H9 (cell line): ENCODE data around the gene VCP. TPM values are rescaled to one million over a fixed set of nuclear protein-coding genes. Genes with fewer than 3 reads are reported as not detected.

Source experiments
- DNase-seq: peaks from one replicate; pipeline ENCODE4 v3.0.0-alpha.2; 2017
- H2AFZ ChIP-seq: one replicate; pipeline ENCODE4 v1.6.1; 2013; ENCODE audit warnings: mild to moderate bottlenecking, low read length, control low read depth, moderate library complexity
- H2AK5ac ChIP-seq: 2 replicates; pipeline ENCODE4 v1.6.1; 2013; ENCODE audit warnings: low read length, control low read depth, mixed read lengths; ENCODE audit not compliant: insufficient read length
- H2BK120ac ChIP-seq: one replicate; pipeline ENCODE4 v1.6.1; 2013; ENCODE audit warnings: low read depth, mild to moderate bottlenecking, low read length, control low read depth, inconsistent platforms; ENCODE audit not compliant: poor library complexity, severe bottlenecking
- H2BK12ac ChIP-seq: 2 replicates; pipeline ENCODE4 v1.6.1; 2013; ENCODE audit warnings: low read length, control low read depth, mixed read lengths, low read depth; ENCODE audit not compliant: insufficient read length
- H2BK15ac ChIP-seq: 2 replicates; pipeline ENCODE4 v1.6.1; 2013; ENCODE audit warnings: low read depth, low read length, control low read depth
- H2BK20ac ChIP-seq: one replicate; pipeline ENCODE4 v1.6.1; 2013; ENCODE audit warnings: low read depth, mild to moderate bottlenecking, low read length, control low read depth, inconsistent platforms; ENCODE audit not compliant: poor library complexity, severe bottlenecking
- H2BK5ac ChIP-seq: 2 replicates; pipeline ENCODE4 v1.6.1; 2013; ENCODE audit warnings: low read length, control low read depth, mixed read lengths; ENCODE audit not compliant: insufficient read length
- H3K14ac ChIP-seq: 2 replicates; pipeline ENCODE4 v1.6.1; 2013; ENCODE audit warnings: low read length, control low read depth; ENCODE audit not compliant: insufficient read depth
- H3K18ac ChIP-seq: 2 replicates; pipeline ENCODE4 v1.6.1; 2013; ENCODE audit warnings: low read depth, mild to moderate bottlenecking, mixed read lengths, low read length, control low read depth; ENCODE audit not compliant: insufficient read length
- H3K23ac ChIP-seq: 2 replicates; pipeline ENCODE4 v1.6.1; 2013; ENCODE audit warnings: low read length, control low read depth, mixed read lengths, low read depth; ENCODE audit not compliant: insufficient read length
- H3K23me2 ChIP-seq: 2 replicates; pipeline ENCODE4 v1.6.1; 2013; ENCODE audit warnings: low read depth, mild to moderate bottlenecking, mixed read lengths, low read length, control low read depth; ENCODE audit not compliant: insufficient read length, poor library complexity, severe bottlenecking
- H3K27ac ChIP-seq: 2 replicates; pipeline ENCODE4 v1.5.1; 2013; ENCODE audit warnings: low read length, control low read depth, mixed read lengths, low read depth; ENCODE audit not compliant: insufficient read length
- H3K27me3 ChIP-seq: 2 replicates; pipeline ENCODE4 v1.6.1; 2013; ENCODE audit warnings: low read length, control low read depth, inconsistent platforms; ENCODE audit not compliant: insufficient read depth
- H3K4ac ChIP-seq: 2 replicates; pipeline ENCODE4 v1.6.1; 2013; ENCODE audit warnings: low read depth, mild to moderate bottlenecking, control low read depth, inconsistent platforms, low read length, moderate library complexity
- H3K4me1 ChIP-seq: 2 replicates; pipeline ENCODE4 v1.6.1; 2013; ENCODE audit warnings: low read length, control low read depth, inconsistent platforms; ENCODE audit not compliant: insufficient read depth
- H3K4me2 ChIP-seq: 2 replicates; pipeline ENCODE4 v1.6.1; 2013; ENCODE audit warnings: low read length, control low read depth, mixed read lengths; ENCODE audit not compliant: insufficient read length, insufficient read depth
- H3K56ac ChIP-seq: 2 replicates; pipeline ENCODE4 v1.6.1; 2013; ENCODE audit warnings: low read depth, mild to moderate bottlenecking, mixed read lengths, low read length, control low read depth; ENCODE audit not compliant: insufficient read length
- H3K79me1 ChIP-seq: 2 replicates; pipeline ENCODE4 v1.6.1; 2013; ENCODE audit warnings: low read depth, mild to moderate bottlenecking, moderate library complexity, low read length, control low read depth, inconsistent platforms; ENCODE audit not compliant: insufficient read depth, poor library complexity, severe bottlenecking
- H3K79me2 ChIP-seq: 2 replicates; pipeline ENCODE4 v1.6.1; 2013; ENCODE audit warnings: low read length, control low read depth, inconsistent platforms; ENCODE audit not compliant: insufficient read depth
- H3K9ac ChIP-seq: 2 replicates; pipeline ENCODE4 v1.6.1; 2013; ENCODE audit warnings: low read length, control low read depth, mixed read lengths; ENCODE audit not compliant: insufficient read length; ENCODE audit errors: extremely low read depth
- H3K9me3 ChIP-seq: one replicate; pipeline ENCODE4 v1.6.1; 2013; ENCODE audit warnings: low read depth, low read length, inconsistent platforms; ENCODE audit not compliant: control insufficient read depth
- H3T11ph ChIP-seq: one replicate; pipeline ENCODE4 v1.6.1; 2013; ENCODE audit warnings: mild to moderate bottlenecking, low read length, control low read depth, inconsistent platforms
- H4K20me1 ChIP-seq: one replicate; pipeline ENCODE4 v1.6.1; 2013; ENCODE audit not compliant: control insufficient read depth, insufficient read length, insufficient read depth
- H4K5ac ChIP-seq: 2 replicates; pipeline ENCODE4 v1.6.1; 2013; ENCODE audit warnings: low read depth, mild to moderate bottlenecking, mixed read lengths, low read length, control low read depth; ENCODE audit not compliant: insufficient read length
- H4K8ac ChIP-seq: replicated peaks from 2 replicates; pipeline ENCODE4 v1.6.1; 2013; ENCODE audit warnings: low read length, control low read depth, mixed read lengths, low read depth; ENCODE audit not compliant: insufficient read length
- H4K91ac ChIP-seq: 2 replicates; pipeline ENCODE4 v1.6.1; 2013; ENCODE audit warnings: low read depth, mild to moderate bottlenecking, moderate library complexity, mixed read lengths, low read length, control low read depth; ENCODE audit not compliant: insufficient read length
- H3K27ac Mint-ChIP-seq, 3 experiments: 2 replicates in 2 of 3; 3 replicates in 1 of 3; pipeline ENCODE4 v1.8.0; 2020 to 2021; ENCODE audit warnings: mixed read lengths in 3 of 3, mild to moderate bottlenecking in 1 of 3, moderate library complexity in 1 of 3
- H3K27me3 Mint-ChIP-seq: 2 replicates; pipeline ENCODE4 v1.8.0; 2021; ENCODE audit warnings: low read depth, mild to moderate bottlenecking, moderate library complexity, mixed read lengths
- H3K36me3 Mint-ChIP-seq, 3 experiments: 2 replicates in 2 of 3; 3 replicates in 1 of 3; pipeline ENCODE4 v1.8.0; 2020 to 2021; ENCODE audit warnings: low read depth in 3 of 3, mixed read lengths in 3 of 3; ENCODE audit not compliant: insufficient read depth in 1 of 3
- H3K4me1 Mint-ChIP-seq, 2 experiments: 2 replicates each; pipeline ENCODE4 v1.8.0; 2020; ENCODE audit warnings: mixed read lengths in 2 of 2
- H3K4me3 Mint-ChIP-seq, 2 experiments: 2 replicates in 1 of 2; 3 replicates in 1 of 2; pipeline ENCODE4 v1.8.0; 2020 to 2021; ENCODE audit warnings: mild to moderate bottlenecking in 2 of 2, mixed read lengths in 2 of 2, moderate library complexity in 1 of 2
- H3K9me3 Mint-ChIP-seq, 2 experiments: 2 replicates in 1 of 2; 3 replicates in 1 of 2; pipeline ENCODE4 v1.8.0; 2020; ENCODE audit warnings: mild to moderate bottlenecking in 2 of 2, mixed read lengths in 2 of 2, moderate library complexity in 1 of 2
- WGBS: extraction: QIAGEN DNeasy Blood & Tissue Kit; methylation state at CpG from one replicate; pipeline ENCODE4 v1.1.7; 2013; ENCODE audit warnings: missing lambda C conversion rate, low lambda C conversion rate, mixed read lengths; ENCODE audit not compliant: insufficient read length; ENCODE audit errors: extremely low coverage; 5-methylcytosine and 5-hydroxymethylcytosine counted together
- total RNA-seq: library from RNA; stranded (reverse); gene quantifications from 2 replicates; pipeline ENCODE4 v1.2.1, GENCODE V29; 2021
- TF ChIP-seq, protein P1 (sequence below): fragments of 200-600 bp; sonication (generic); conservative IDR thresholded peaks from 3 replicates; pipeline ENCODE4 v1.8.0; 2021; ENCODE audit warnings: antibody characterized with exemption, mild to moderate bottlenecking

VCP gene
- total RNA-seq, 1 experiment from 2014 or later: 407 TPM

GRCh38 chr9:35027374-35027773 is 45.1 kb downstream of the VCP start:
- Histone ChIP-seq H4K91ac (no peak overlapping the region), H3K18ac (no peak overlapping the region), H3K4ac (no peak overlapping the region), H3K23me2 (no peaks in the 10 kb centered on the region), H3K23ac (no peak overlapping the region), H3K79me2 (no peaks in the 10 kb centered on the region), H3K56ac (no peak overlapping the region), H3T11ph (no peak overlapping the region), H3K9me3 (peaks cover 20% of the 10 kb centered on the region), H2BK20ac (no peak overlapping the region), H2BK120ac (no peak overlapping the region), H3K27ac (peak overlapping the region; percentile 28), H3K79me1 (no peaks in the 10 kb centered on the region), H4K5ac (no peak overlapping the region), H3K4me1 (no peaks in the 10 kb centered on the region; the same call in 1 of the 2 replicates), H2BK5ac (no peak overlapping the region), H2BK15ac (no peak overlapping the region), H3K14ac (no peak overlapping the region), H4K20me1 (no peaks in the 10 kb centered on the region), H3K4me2 (no peak overlapping the region), H2BK12ac (no peak overlapping the region), H2AFZ (no peak overlapping the region), H2AK5ac (no peak overlapping the region), H3K9ac (no peak overlapping the region), H4K8ac (no peak overlapping the region), H3K27me3 (no peaks in the 10 kb centered on the region)
- TF ChIP-seq, protein P1, sequence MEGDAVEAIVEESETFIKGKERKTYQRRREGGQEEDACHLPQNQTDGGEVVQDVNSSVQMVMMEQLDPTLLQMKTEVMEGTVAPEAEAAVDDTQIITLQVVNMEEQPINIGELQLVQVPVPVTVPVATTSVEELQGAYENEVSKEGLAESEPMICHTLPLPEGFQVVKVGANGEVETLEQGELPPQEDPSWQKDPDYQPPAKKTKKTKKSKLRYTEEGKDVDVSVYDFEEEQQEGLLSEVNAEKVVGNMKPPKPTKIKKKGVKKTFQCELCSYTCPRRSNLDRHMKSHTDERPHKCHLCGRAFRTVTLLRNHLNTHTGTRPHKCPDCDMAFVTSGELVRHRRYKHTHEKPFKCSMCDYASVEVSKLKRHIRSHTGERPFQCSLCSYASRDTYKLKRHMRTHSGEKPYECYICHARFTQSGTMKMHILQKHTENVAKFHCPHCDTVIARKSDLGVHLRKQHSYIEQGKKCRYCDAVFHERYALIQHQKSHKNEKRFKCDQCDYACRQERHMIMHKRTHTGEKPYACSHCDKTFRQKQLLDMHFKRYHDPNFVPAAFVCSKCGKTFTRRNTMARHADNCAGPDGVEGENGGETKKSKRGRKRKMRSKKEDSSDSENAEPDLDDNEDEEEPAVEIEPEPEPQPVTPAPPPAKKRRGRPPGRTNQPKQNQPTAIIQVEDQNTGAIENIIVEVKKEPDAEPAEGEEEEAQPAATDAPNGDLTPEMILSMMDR: no peak
- no peak overlapping the region for H3K4me3 Mint-ChIP-seq
- H3K27ac Mint-ChIP-seq: peak overlapping the region in 1 of 3 experiments; percentile 49; a peak in 1 of 7 replicates
- peaks cover 42 to 44% of the 10 kb centered on the region in 2 experiments for H3K4me1 Mint-ChIP-seq
- no CpG with 5 or more reads among the region's 1 CpG for WGBS
- DNase-seq: no peak
- H3K27me3 Mint-ChIP-seq: no peaks in the 10 kb centered on the region; the same call in 1 of the 2 replicates
- H3K36me3 Mint-ChIP-seq: peaks cover 23 to 49% (median 43%) of the 10 kb centered on the region in 3 experiments
- peaks cover 35 to 43% of the 10 kb centered on the region in 2 experiments for H3K9me3 Mint-ChIP-seq
